HCT116 (cell line): ENCODE data around the gene CHN1. TPM values are rescaled to one million over a fixed set of nuclear protein-coding genes. Genes with fewer than 3 reads are reported as not detected.

Experiments
- ATAC-seq: fragments of 200-7000 bp; cut with Tn5 transposase; 2 replicates; pipeline ENCODE4 v1.9.1; 2020; ENCODE audit warnings: mild to moderate bottlenecking, moderate library complexity
- BruUV-seq: library from RNA; stranded (reverse); fragments of 400-500 nt; replicated peaks from 2 replicates; lab custom pipeline; 2021; lab: Mats Ljungman, UMichigan
- CTCF ChIA-PET: fragments of 300-600 bp; sonication (Branson Sonifier 250); formaldehyde crosslinking; loops from one replicate; lab custom pipeline; 2021; ENCODE audit warnings: antibody characterized with exemption; lab: Charles Lee
- POLR2A ChIA-PET: fragments of 300-600, 350-600 bp; sonication (Branson Sonifier 250); formaldehyde crosslinking; loops from one replicate; lab custom pipeline; 2021; ENCODE audit warnings: antibody characterized with exemption; lab: Charles Lee
- RAD21 ChIA-PET, 2 experiments: fragments of 300-600 bp; sonication (Branson Sonifier 250); formaldehyde crosslinking; loops; one replicate each; lab custom pipeline; 2023; ENCODE audit warnings: low total read pairs in 2 of 2; ENCODE audit not compliant: uncharacterized antibody in 2 of 2, unreplicated experiment in 2 of 2, low non-redundant PET in 1 of 2; lab: Charles Lee
- DNase-seq: peaks from one replicate; pipeline ENCODE4 v3.0.0-alpha.2; 2010; ENCODE audit warnings: low read depth, low spot score
- H2AFZ ChIP-seq: fragments of 200-600 bp; shearing (Covaris generic), sonication (generic); 2 replicates; pipeline ENCODE4 v1.6.1; 2017; ENCODE audit warnings: low read depth, mixed run types, mixed read lengths, antibody characterized with exemption, low read length; ENCODE audit not compliant: poor library complexity, severe bottlenecking
- H3K27ac ChIP-seq: 2 replicates; pipeline ENCODE4 v1.5.1; 2012; ENCODE audit warnings: low read depth, low read length
- H3K27me3 ChIP-seq: fragments of 200-600 bp; sonication (generic); 2 replicates; pipeline ENCODE4 v1.6.1; 2016; ENCODE audit warnings: mixed run types, low read length, mixed read lengths; ENCODE audit not compliant: insufficient read depth
- H3K36me3 ChIP-seq, 2 experiments: fragments of 200-500 bp in 1 of 2; fragments of 200-600 bp in 1 of 2; sonication (Bioruptor generic) in 1 of 2; sonication (generic) in 1 of 2; 2 replicates each; pipeline versions ENCODE4 v1.5.1 to v1.6.1; 2014 to 2016; ENCODE audit warnings: low read length in 2 of 2, inconsistent platforms in 1 of 2, mixed read lengths in 1 of 2, mixed run types in 1 of 2; ENCODE audit not compliant: insufficient read depth in 2 of 2, control insufficient read depth in 1 of 2
- H3K4me1 ChIP-seq, 2 experiments: fragments of 200-600 bp in 1 of 2; sonication (generic) in 1 of 2; 2 replicates each; pipeline versions ENCODE4 v1.5.1 to v1.6.1; 2012 to 2017; ENCODE audit warnings: low read length in 2 of 2, inconsistent platforms in 1 of 2, mild to moderate bottlenecking in 1 of 2, mixed read lengths in 1 of 2, mixed run types in 1 of 2, moderate library complexity in 1 of 2; ENCODE audit not compliant: insufficient read depth in 2 of 2, control insufficient read depth in 1 of 2
- H3K4me2 ChIP-seq: fragments of 200-600 bp; sonication (generic); 2 replicates; pipeline ENCODE4 v1.6.1; 2017; ENCODE audit warnings: mixed run types, low read length, mixed read lengths
- H3K4me3 ChIP-seq, 2 experiments: fragments of 200-600 bp in 1 of 2; sonication (generic) in 1 of 2; replicated peaks in 1 of 2; 2 replicates each; pipeline ENCODE4 v1.5.1; 2011 to 2016; ENCODE audit warnings: low read length in 2 of 2, control low read depth in 1 of 2, low read depth in 1 of 2, mild to moderate bottlenecking in 1 of 2, mixed read lengths in 1 of 2, mixed run types in 1 of 2
- H3K79me2 ChIP-seq: fragments of 200-600 bp; sonication (generic); 2 replicates; pipeline ENCODE4 v1.6.1; 2017; ENCODE audit warnings: mild to moderate bottlenecking, mixed run types, low read length, moderate library complexity, mixed read lengths; ENCODE audit not compliant: insufficient read depth
- H3K9ac ChIP-seq: fragments of 200-600 bp; sonication (generic); 2 replicates; pipeline ENCODE4 v1.6.1; 2016; ENCODE audit warnings: low read length, mixed read lengths
- H3K9me2 ChIP-seq: fragments of 200-600 bp; sonication (generic), shearing (Covaris generic); 2 replicates; pipeline ENCODE4 v1.6.1; 2017; ENCODE audit warnings: mixed run types, mild to moderate bottlenecking, moderate library complexity; ENCODE audit not compliant: insufficient read depth
- H3K9me3 ChIP-seq, 2 experiments: fragments of 200-500 bp in 1 of 2; fragments of 200-600 bp in 1 of 2; sonication (Bioruptor generic) in 1 of 2; sonication (generic) in 1 of 2; 2 replicates each; pipeline ENCODE4 v1.6.1; 2014 to 2017; ENCODE audit warnings: low read length in 2 of 2, mixed read lengths in 2 of 2, inconsistent platforms in 1 of 2, low read depth in 1 of 2, mild to moderate bottlenecking in 1 of 2, mixed run types in 1 of 2, moderate library complexity in 1 of 2; ENCODE audit not compliant: control insufficient read depth in 1 of 2, insufficient read depth in 1 of 2
- H4K20me1 ChIP-seq: fragments of 200-600 bp; sonication (generic), shearing (Covaris generic); 2 replicates; pipeline ENCODE4 v1.6.1; 2017; ENCODE audit warnings: mixed run types, mild to moderate bottlenecking, moderate library complexity; ENCODE audit not compliant: insufficient read depth
- ATF3 ChIP-seq: IDR thresholded peaks from 2 replicates; pipeline ENCODE4 v1.6.1; 2012
- CBX3 ChIP-seq: IDR thresholded peaks from 2 replicates; pipeline ENCODE4 v1.6.1; 2012; ENCODE audit warnings: low read depth
- CEBPB ChIP-seq: IDR thresholded peaks from 2 replicates; pipeline ENCODE4 v1.6.1; 2012; ENCODE audit warnings: low read depth
- ELF1 ChIP-seq: IDR thresholded peaks from 2 replicates; pipeline ENCODE4 v1.6.1; 2012; ENCODE audit warnings: low read depth, borderline replicate concordance
- EZH2 ChIP-seq: fragments of 200-600 bp; sonication (generic); IDR thresholded peaks from 2 replicates; pipeline ENCODE4 v1.6.1; 2017; ENCODE audit warnings: antibody characterized with exemption, mixed run types
- EZH2phosphoT487 ChIP-seq: fragments of 200-600 bp; IDR thresholded peaks from 2 replicates; pipeline ENCODE4 v1.6.1; 2018; ENCODE audit warnings: antibody characterized with exemption, borderline replicate concordance
- FOSL1 ChIP-seq: IDR thresholded peaks from 2 replicates; pipeline ENCODE4 v1.6.1; 2012; ENCODE audit warnings: low read depth
- POLR2A ChIP-seq: IDR thresholded peaks from 2 replicates; pipeline ENCODE4 v1.7.0; 2011; ENCODE audit warnings: borderline replicate concordance; ENCODE audit not compliant: insufficient read depth, insufficient read length; ENCODE audit errors: extremely low read depth
- POLR2AphosphoS5 ChIP-seq: IDR thresholded peaks from 2 replicates; pipeline ENCODE4 v1.6.1; 2011; ENCODE audit warnings: mild to moderate bottlenecking, low read depth, low read length, moderate library complexity
- RAD21 ChIP-seq: IDR thresholded peaks from 2 replicates; pipeline ENCODE4 v1.6.1; 2012; ENCODE audit warnings: low read depth, mild to moderate bottlenecking
- SIN3A ChIP-seq: IDR thresholded peaks from 2 replicates; pipeline ENCODE4 v1.6.1; 2012; ENCODE audit warnings: low read depth
- TCF7L2 ChIP-seq: IDR thresholded peaks from 2 replicates; pipeline ENCODE4 v1.7.0; 2011; ENCODE audit warnings: borderline replicate concordance, inconsistent platforms; ENCODE audit not compliant: insufficient read depth, insufficient read length; ENCODE audit errors: extremely low read depth
- ZBTB33 ChIP-seq: IDR thresholded peaks from 2 replicates; pipeline ENCODE4 v1.6.1; 2011; ENCODE audit warnings: mild to moderate bottlenecking, low read length, moderate library complexity; ENCODE audit not compliant: insufficient replicate concordance; ENCODE audit errors: extremely low read depth
- ZFX ChIP-seq: fragments of 450-650 bp; IDR thresholded peaks from 2 replicates; pipeline ENCODE4 v1.6.1; 2017
- intact Hi-C: fragments of 100-400 bp; cut with micrococcal nuclease; formaldehyde crosslinking; loops from 2 replicates; pipeline ENCODE4 v1.10.0; 2022
- total RNA-seq: library from RNA; stranded (reverse); gene quantifications from one replicate; pipeline ENCODE4 v1.2.1, GENCODE V29; 2021; ENCODE audit not compliant: unreplicated experiment
- TF ChIP-seq, protein P1 (sequence below): IDR thresholded peaks from 2 replicates; pipeline ENCODE4 v1.6.1; 2012; ENCODE audit warnings: low read depth

Gene CHN1
- total RNA-seq, 1 experiment from 2014 or later: 3.6 TPM

- Histone ChIP-seq H2AFZ (no peak overlapping the region), H3K9me2 (no peaks in the 10 kb centered on the region), H3K9ac (no peak overlapping the region), H3K4me3 (no peak overlapping the region), H3K27me3 (no peaks in the 10 kb centered on the region), H3K4me2 (no peak overlapping the region), H3K4me1 (no peaks in the 10 kb centered on the region), H3K9me3 (no peaks in the 10 kb centered on the region), H4K20me1 (no peaks in the 10 kb centered on the region), H3K27ac (no peak overlapping the region), H3K36me3 (no peaks in the 10 kb centered on the region), H3K79me2 (no peaks in the 10 kb centered on the region)
- no peak for DNase-seq
- intact Hi-C loops: no loop called here
- CTCF ChIA-PET: interaction anchor here (1.9 kb wide), 1 partner anchor 9 kb away, joined by 9 read pairs; no protein-coding TSS in a partner anchor
- ATAC-seq: no peak
- no TSS peak for BruUV-seq
- TF ChIP-seq FOSL1 (no peak), TCF7L2 (no peak), ELF1 (no peak), POLR2AphosphoS5 (no peak), POLR2A (no peak), CEBPB (no peak), ATF3 (no peak), ZBTB33 (no peak), CBX3 (no peak), RAD21 (no peak), ZFX (no peak), EZH2phosphoT487 (no peak), SIN3A (no peak), EZH2 (no peak)
- TF ChIP-seq, protein P1, sequence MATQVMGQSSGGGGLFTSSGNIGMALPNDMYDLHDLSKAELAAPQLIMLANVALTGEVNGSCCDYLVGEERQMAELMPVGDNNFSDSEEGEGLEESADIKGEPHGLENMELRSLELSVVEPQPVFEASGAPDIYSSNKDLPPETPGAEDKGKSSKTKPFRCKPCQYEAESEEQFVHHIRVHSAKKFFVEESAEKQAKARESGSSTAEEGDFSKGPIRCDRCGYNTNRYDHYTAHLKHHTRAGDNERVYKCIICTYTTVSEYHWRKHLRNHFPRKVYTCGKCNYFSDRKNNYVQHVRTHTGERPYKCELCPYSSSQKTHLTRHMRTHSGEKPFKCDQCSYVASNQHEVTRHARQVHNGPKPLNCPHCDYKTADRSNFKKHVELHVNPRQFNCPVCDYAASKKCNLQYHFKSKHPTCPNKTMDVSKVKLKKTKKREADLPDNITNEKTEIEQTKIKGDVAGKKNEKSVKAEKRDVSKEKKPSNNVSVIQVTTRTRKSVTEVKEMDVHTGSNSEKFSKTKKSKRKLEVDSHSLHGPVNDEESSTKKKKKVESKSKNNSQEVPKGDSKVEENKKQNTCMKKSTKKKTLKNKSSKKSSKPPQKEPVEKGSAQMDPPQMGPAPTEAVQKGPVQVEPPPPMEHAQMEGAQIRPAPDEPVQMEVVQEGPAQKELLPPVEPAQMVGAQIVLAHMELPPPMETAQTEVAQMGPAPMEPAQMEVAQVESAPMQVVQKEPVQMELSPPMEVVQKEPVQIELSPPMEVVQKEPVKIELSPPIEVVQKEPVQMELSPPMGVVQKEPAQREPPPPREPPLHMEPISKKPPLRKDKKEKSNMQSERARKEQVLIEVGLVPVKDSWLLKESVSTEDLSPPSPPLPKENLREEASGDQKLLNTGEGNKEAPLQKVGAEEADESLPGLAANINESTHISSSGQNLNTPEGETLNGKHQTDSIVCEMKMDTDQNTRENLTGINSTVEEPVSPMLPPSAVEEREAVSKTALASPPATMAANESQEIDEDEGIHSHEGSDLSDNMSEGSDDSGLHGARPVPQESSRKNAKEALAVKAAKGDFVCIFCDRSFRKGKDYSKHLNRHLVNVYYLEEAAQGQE: no peak
- RAD21 ChIA-PET: interaction anchor here in 1 of 2 experiments (0.8 kb wide), 1 partner anchor 1854 kb away, joined by 3 read pairs; no protein-coding TSS in a partner anchor
- POLR2A ChIA-PET: no interaction called here
Measured at GRCh38 chr2:174781298-174781697, 223.9 kb downstream of the CHN1 start.
